ENCODE data around the gene GSTK1. TPM values are rescaled to one million over a fixed set of nuclear protein-coding genes. Genes with fewer than 3 reads are reported as not detected.

The GSTK1 gene
- total and polyA plus RNA-seq, 2 of the 8 experiments (the other 6 are each of a cell fraction or from before 2014, with no cell fraction given) = 25.5 to 32.5 TPM

DNA sequence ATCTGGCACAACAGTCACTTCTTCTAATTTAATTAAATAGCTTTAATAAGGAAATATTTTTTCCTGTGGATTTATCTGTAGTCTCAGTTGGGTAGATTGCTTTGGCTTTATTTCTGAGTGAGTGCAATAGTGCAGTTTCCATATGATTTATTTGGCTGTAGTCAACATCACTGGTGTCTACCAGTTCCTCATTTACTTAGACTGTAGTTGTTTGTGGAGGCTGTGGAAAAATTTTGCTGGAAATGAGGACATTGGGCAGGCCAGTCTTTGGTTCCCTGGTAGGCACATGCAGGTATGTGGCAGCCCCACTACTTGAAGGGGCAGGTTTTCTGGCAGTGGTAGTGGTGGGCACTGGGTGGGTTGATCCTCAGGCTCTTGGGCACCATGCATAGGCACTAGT lies 25.9 kb upstream of the GSTK1 start (continued):
- no peak for TF ChIP-seq YY1 (IDR thresholded peaks at IDR 0.05; ENCODE audit: low read depth, low read length)
- no peak for TF ChIP-seq SAP30 (IDR thresholded peaks at IDR 0.05; ENCODE audit: insufficient read depth, insufficient replicate concordance, low read length)
- no peak for TF ChIP-seq SP2 (IDR thresholded peaks at IDR 0.05; ENCODE audit: low read length)
- TF ChIP-seq MAFK (IDR thresholded peaks at IDR 0.05; ENCODE audit: low read depth, low read length) = no peak
